ENCODE data around the gene MYRFL. TPM values are rescaled to one million over a fixed set of nuclear protein-coding genes. Genes with fewer than 3 reads are reported as not detected.

Gene MYRFL
- total RNA-seq, 1 donor from 2014 or later = not detected

DNA sequence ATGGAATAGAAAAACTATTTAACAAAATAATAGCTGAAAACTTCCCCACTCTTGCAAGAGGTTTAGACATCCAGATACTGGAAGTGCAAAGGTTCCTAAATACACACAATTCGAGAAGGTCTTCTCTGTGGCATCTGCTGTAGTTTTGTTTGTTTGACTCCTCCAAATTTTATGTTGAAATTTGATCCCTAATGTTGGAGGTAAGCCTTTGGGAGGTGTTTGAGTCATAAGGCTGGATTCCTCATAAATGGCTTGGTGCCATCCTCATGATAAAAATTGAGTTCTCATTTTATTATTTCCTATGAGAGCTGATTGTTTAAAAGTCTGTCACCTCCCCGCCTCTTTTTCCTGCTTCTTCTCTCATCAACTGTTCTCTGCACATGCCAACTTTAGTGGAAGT lies 182.7 kb downstream of the MYRFL start:
- H3K27me3 Mint-ChIP-seq = peaks cover 1% of the 10 kb centered on the region
- POLR2A ChIA-PET = no interaction called here
- H3K4me1 Mint-ChIP-seq = no peaks in the 10 kb centered on the region
- no peak overlapping the region for H3K27ac Mint-ChIP-seq
- intact Hi-C loops (cut with micrococcal nuclease) = no loop called here
- H3K36me3 Mint-ChIP-seq (ENCODE audit: low read depth) = peaks cover 2% of the 10 kb centered on the region
- CTCF ChIA-PET = no interaction called here
- H3K4me3 Mint-ChIP-seq = no peak overlapping the region
- peaks cover 16% of the 10 kb centered on the region for H3K9me3 Mint-ChIP-seq
- no peak for ATAC-seq (ENCODE audit: low read depth)
- TF ChIP-seq CTCF (IDR thresholded peaks at IDR 0.05) = no peak
- DNase-seq = no peak

Other genes with a start within 250 kb of the MYRFL start
- gene CCT2, start 239.8 kb upstream of the MYRFL start, total RNA-seq = 205 and 211 TPM in 2 replicates
- not detected in 2 replicates for gene LRRC10, start 214.3 kb upstream of the MYRFL start, total RNA-seq
- gene BEST3, start 125.9 kb upstream of the MYRFL start, total RNA-seq = not detected in 2 replicates
- gene RAB3IP, start 86.4 kb upstream of the MYRFL start, total RNA-seq = 34.6 and 37.9 TPM in 2 replicates